ENCODE data around the gene CRABP2. TPM values are rescaled to one million over a fixed set of nuclear protein-coding genes. Genes with fewer than 3 reads are reported as not detected.

CRABP2 gene
- total RNA-seq, 4 donors from 2014 or later: 2.4 to 16.5 (median 4.0) TPM

- no peak for TF ChIP-seq CTCF (IDR thresholded peaks at IDR 0.05; ENCODE audit: low read depth)
Measured at GRCh38 chr1:156676820-156677615, 28.4 kb downstream of the CRABP2 start, which contains the start of gene NES. Gene NES, minus strand, starts transcription at chr1:156677407. Its CDS starts 143 bp downstream, at chr1:156677264.

- TF ChIP-seq CTCF (IDR thresholded peaks at IDR 0.05; ENCODE audit: low read depth): no peak
Measured at GRCh38 chr1:156676114-156676819, 29.1 kb downstream of the CRABP2 start.

GRCh38 chr1:156675210-156676113, 29.9 kb downstream of the CRABP2 start:
- no peak for TF ChIP-seq CTCF (IDR thresholded peaks at IDR 0.05; ENCODE audit: low read depth)

- no peak for TF ChIP-seq CTCF (IDR thresholded peaks at IDR 0.05; ENCODE audit: low read depth)
Measured at GRCh38 chr1:156673387-156674121, 31.8 kb downstream of the CRABP2 start.

GRCh38 chr1:156671804-156672203, 33.6 kb downstream of the CRABP2 start:
- no peak for TF ChIP-seq CTCF (IDR thresholded peaks at IDR 0.05; ENCODE audit: low read depth)

- TF ChIP-seq CTCF (IDR thresholded peaks at IDR 0.05; ENCODE audit: low read depth): no peak
Measured at GRCh38 chr1:156670791-156671190, 34.6 kb downstream of the CRABP2 start.

Data from subcutaneous adipose tissue (tissue), 4 donors.